NCI-H526 (cell line): Measurements from ENCODE around the gene BRAF.
"Not testable (repeated sequence)": the region's sequence is repeated elsewhere in the genome, so short reads cannot be mapped to it uniquely, and the experiment has no call there.

ENCODE experiments used
- DNase-seq, 2 experiments: peaks; one replicate each; lab custom pipeline; 2025; lab: John Stamatoyannopoulos, UW

Gene BRAF

DNA sequence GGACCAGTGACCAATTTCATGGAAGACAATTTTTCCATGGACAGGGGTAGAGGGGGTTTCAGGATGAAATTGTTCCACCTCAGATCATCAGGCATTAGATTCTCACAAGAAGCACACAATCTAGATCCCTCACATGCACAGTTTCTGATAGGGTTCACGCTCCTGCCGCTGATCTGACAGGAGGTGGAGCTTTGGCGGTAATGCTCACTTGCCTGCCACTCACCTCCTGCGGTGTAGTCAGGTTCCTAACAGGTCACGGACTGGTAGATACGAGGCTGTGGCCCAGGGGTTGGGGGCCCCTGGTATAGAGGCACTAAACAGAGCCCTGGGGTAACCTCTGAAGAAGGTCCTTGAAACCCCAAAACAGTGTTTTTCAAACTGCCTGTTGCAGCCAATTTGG is 6.5 kb downstream of the BRAF start:
- DNase-seq, result no peak

DNA sequence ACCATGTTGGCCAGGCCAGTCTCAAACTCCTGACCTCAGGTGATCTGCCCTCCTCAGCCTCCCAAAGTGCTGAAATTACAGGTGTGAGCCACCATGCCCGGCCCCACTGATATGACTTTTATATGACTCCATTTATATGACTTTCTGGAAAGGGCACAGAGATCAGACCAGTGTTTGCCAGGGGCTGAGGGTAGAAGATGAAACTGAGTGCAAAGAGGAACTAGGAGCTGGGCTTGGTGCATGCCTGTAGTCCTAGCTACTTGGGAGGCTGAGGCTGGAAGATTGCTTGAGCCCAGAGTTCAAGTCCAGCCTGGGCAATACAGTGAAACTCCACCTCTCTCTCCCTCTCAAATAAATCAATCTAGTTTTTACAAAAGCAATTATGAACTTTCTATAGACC is 7.5 kb downstream of the BRAF start:
- DNase-seq, result no peak

DNA sequence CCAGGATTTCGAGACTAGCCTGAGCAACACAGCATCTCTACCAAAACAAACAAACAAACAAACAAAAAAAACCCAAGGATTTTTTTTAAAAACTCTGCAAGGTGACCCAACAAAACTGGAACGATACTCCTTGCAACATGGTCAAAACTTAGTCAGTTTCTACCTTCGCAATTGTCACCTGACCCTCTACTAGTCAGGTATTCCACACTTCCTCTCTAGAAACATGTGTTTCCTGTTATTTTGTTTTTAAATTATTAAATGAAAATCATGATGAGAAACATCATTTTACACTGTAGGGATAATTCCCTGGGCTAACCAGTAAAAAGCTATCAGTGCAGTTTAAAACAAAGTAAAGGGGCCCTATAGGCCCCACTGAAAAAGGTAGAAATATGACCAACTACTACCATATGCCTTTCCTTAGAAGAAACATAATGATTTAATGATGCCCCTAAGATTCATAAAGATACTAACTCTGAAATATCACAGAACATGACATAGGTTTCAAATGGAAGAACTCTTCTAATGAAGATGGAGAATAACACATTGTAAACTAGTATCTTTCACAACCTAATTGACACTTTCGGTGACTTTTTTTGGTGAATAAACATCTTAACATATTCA is 8.7 kb downstream of the BRAF start:
- DNase-seq, result no peak

DNA sequence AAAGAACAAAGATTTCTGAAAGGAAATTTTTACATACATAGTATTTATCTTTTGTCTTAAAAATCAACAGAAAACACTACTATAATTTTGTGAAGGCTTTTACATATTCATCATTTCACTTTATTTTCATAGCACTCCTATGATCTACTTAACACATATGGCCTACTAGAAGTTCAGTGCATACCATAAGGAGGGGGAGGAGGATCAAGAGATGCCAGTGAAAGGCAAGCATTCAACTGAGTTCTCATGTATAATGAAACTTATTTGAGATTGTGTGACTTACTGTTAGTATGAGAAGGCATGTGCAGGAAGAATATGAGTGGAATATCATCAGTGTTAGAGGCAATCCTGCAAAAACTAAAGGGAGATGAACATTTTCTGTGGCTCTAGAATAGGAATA is 10.6 kb downstream of the BRAF start:
- DNase-seq, result no peak

DNA sequence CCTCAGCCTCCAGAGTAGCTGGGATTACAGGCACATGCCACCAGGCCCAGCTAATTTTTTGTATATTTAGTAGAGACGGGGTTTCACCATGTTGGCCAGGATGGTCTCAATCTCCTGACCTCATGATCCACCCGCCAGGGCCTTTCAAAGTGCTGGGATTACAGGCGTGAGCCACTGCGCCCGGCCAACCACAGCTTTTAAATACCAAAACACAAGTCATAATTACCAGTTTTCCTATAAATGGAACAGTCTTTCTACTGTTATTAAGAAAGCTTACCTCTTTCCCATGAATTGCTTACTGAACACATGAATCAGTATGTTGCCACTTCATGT is 11.2 kb downstream of the BRAF start:
- not testable (repeated sequence) for DNase-seq

DNA sequence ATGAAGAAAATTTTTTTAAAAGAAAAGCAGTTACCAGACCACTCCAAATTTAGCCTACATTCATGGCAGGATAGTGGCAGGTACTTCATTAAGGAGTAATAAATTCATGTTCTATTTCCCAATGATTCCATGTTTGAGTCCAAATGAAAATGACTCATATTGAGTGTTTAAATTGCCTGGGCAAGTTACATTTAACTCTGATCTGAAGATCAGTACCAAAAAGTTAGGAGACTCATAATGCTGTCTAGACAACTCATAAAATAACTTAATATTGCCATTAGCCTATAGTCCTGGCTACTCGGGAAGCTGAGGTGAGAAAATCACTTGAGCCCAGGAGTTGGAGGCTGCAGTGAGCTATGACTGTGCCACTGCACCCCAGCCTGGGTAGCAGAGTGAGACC is 13.0 kb downstream of the BRAF start:
- no peak for DNase-seq

DNA sequence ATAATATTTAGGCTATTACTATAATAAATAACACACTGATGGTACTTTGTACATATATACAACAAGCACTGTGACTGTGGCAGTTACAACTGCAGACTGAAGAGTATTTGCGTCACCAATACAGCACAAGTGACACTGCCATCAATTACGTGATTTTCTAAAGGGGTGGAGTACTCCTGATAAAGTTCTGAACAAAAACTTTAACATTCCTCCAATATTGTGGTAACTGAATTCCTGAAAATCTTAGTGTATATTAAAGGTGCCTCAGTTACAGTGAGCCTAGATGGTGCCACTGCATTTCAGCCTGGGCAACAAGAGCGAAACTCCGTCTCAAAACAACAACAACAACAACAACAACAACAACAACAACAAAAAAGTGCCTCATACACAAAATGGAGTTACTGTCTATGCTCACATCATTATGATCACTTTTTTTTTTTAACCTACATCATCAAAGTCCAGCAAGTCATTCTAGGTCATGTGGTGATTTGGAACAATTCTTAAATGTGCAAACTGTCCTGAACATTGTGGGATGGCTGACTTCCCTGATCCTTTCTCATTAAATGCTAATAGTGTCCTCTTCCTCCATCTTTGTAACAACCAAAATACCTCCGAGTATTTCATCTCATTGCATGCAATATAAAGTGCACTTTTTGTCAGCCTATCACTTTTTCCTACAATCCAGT is 15.1 kb downstream of the BRAF start:
- DNase-seq, result no peak

DNA sequence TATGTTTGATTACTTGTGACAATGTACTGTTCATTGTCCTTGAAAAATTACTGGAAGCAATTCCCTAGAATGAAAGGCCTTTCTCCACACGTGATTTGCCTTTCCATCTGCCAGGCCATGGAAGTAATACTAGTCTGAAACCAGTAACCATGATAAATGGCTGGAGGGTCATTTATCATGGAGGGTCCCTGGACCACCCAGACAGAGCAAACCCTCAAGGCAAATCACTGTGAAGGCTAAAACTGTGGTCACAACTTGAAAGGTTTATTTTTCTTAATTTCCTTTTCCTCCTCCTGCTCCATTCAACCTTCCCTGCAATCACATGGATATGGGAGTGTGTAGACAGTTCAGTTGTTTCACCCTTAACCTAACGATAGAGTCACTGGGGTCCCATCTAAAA is 16.4 kb downstream of the BRAF start:
- no peak for DNase-seq

DNA sequence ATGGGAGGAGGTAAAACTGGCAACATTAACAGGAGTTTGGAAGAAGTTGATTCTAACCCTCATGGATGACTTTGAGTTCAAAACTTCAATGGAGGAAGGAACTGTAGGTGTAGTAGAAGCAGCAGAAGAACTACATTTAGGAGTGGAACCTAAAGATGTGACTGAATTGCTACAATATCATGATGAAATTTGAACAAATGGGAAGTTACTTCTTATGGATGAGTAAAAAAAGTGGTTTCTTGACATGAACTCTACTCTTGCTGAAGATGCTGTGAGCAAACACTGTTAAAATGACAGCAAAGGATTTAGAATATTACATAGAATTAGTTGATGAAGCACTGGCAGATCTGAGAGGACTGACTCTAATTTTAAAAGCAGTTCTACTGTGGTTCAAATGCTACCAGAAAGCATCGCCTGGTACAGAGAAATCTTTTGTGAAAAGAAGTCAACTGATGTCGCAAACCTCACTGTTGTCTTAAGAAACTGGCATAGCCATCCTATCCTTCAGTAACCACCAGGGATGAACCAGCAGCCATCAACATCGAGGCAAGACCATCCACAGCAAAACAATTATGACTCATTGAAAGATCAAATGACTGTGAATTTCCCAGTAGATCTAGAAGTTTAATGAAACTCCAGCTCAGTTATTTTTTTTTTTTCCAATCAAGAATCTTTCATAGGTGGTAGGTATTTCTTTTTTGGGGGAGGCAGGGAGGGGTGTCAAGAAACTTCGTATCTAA is 20.8 kb downstream of the BRAF start:
- no peak for DNase-seq

DNA sequence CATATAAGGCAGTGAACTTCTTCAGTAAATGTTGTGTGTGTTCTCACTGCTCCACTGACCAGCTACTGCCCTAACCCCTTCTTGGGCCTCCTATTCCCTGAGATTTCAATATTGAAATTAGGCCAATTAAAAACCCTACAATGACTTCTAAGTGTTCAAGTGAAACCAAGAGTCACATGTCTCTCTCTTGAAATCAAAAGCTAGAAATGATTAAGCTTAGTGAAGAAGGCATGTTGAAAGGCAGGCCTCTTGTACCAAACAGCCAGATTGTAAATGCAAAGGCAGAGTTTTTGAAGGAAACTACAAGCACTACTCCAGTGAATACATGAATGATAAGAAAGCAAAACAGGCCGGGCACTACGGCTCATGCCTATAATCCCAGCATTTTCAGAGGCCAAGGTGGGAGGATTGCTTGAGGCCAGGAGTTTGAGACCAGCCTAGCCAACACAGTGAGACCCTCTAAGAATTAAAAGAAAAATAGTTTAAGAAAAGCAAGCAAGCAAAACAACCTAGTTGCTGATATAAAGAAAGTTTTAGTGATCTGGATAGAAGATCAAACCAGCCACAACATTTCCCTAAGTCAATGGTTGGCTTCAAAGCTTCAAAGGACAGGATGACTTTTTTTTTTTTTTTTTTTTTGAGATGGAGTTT is 22.3 kb downstream of the BRAF start:
- DNase-seq, result peak; percentile 22 to 38

DNA sequence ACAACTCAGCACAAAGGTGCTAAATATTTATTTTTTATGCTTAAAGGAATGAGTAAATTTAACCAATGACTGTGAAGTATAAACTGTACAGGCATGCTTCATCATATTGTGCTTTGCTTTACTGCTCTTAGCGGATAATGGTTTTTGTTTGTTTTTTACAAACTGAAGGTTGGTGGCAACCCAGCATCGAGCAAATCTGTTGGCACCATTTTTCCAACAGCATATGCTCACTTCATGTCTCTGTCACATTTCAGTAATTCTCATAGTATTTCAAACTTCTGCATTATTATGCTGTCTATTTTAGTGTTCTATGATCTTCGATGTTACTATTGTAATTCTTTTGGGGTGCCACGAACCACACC is 22.8 kb downstream of the BRAF start:
- no peak for DNase-seq

DNA sequence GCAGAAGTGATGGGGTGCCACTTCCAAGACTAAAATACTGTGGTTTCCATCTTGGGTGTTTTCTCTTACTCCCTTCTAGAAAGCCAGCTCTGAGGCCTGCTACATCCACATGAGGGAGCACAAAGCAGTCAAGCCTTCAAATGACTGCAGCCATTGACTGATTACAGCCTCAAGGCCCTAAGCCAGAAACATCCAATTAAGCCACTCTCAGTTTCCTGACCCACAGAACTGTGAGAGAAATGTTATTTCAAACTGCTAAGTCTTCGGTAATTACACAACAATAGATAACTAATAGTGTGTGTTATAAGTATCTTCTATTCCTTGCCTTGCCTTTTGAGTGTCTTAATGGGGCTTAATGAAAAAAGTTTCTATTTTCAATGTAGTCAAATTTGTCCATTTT is 24.8 kb downstream of the BRAF start:
- no peak for DNase-seq

DNA sequence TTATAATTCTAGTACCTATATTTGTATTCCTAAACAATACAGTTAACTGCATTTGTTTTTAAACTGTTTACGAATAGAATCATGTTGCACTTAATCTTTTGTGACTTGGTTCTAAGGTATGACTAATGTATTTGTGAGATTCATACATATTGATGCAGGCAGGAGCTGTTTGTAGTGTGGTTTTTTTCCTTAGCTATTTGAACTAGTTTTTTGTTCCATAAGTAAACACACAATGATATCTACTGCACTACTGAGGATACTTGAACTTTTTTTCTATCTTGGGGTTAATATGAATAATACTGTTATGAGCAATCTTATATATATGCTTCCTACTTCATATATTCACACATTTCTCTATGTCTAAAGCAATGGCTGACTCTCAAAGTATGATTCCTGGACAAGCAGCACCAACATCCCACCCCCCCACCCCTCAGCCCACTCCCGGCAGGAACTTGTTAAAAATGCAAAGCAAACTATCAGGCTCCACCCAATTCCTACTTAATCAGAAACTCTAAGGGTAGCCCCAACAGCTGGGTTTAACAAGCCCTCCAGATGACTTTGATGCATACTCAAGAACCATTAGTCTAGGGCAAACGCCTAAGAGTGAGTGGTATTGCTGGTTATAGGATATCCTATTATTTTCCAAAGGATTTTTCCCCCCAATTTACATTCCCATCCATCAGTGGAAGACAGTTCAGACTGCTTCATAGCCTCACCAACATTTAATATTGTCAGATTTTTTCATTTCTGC is 25.8 kb downstream of the BRAF start:
- DNase-seq, result no peak

DNA sequence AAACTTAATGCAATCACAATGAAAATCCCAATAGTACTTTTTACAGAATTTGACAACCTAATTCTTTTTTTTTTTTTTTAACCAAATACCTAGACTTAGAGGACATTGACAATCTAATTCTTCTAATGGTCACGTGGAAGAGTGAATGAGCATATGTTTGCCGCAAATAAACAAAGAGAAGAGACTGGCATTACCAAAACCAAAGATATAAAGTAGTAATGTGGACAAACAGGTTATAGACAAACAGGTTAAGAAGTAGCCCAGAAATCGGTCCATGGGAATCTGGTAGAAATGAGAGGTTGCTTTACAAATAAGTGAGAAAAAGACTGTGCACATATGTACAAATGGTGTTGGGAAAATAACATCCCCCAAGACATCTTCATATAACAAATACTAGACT is 27.7 kb downstream of the BRAF start:
- no peak for DNase-seq

DNA sequence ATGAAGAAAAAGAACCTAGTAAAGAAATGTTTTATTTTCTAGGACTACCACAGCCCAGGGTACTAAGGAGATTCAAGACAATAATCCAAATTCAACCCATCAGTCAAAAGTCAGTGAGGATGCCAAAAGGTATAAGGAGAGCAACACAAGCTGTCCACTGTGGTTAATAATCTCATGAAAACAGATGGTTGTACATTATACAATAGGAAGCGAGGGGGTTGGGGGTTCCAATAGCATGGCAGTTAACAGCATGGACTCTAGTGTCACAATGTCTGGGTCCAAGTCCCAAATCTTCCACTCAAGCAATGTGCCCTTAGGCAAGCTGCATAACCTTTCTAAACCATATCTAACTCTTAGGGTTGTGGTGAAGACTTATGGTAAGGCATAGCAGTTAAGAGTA is 35.1 kb downstream of the BRAF start:
- DNase-seq, result no peak

DNA sequence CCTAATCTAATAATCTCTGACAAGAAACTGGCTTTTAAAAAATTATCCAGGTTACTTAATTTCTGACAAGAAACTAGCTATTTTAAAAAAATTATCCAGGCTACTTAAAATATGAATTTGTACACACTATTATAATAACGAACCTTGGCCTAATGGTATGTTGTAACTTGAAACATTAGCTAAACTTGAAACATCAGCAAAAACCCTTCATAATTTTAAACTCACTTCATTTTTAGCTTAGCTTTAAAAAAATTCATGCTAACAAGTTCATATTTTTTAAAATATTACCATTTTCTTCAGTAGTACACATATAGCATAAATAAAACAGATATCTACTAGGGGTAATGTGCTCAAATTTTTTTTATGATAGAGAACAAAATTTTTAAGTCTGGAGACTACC is 35.6 kb downstream of the BRAF start:
- DNase-seq, result no peak

DNA sequence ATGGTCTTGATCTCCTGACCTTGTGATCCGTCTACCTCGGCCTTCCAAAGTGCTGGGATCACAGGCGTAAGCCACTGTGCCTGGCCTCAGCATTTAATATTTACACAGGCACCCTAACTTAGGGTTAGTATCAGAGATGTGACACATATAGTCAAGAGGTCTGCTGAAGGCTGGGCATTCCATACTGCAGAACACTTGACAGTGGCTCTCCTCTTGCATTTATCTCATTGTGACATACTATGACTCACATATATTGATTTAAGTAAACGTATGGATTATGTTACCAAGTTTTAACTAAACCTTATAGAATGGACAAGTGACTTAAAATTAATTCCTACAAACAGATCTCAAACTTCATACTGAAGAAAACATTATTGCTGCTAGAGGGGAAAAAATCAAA is 36.6 kb downstream of the BRAF start:
- DNase-seq, result no peak

DNA sequence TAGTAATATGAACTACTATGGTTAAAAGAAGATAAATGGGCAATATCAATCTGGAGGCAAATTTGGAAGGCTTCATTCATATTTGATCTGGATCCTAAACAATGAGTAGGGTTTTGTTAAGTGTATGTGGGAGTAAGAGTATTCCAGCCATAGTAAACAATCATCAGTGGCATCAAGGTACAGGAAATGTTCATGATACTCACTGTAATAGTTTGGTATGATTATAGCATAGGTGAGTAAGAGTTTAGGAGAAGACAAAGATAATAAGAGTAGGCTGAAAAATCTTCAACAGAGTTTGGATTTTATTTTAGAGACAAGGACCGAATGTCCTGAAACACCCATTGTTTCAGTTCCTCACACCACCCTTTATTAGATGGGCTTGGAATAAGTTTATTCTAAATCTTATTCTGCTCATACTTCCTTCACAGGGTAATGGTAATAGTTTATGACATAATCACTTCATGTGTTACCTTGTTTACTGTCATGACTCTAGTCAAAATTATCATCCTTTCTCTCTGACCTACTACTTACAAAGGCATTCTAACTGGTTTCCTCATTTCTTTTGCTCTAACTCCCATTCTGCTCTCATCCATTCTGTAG is 38.9 kb downstream of the BRAF start:
- no peak for DNase-seq

DNA sequence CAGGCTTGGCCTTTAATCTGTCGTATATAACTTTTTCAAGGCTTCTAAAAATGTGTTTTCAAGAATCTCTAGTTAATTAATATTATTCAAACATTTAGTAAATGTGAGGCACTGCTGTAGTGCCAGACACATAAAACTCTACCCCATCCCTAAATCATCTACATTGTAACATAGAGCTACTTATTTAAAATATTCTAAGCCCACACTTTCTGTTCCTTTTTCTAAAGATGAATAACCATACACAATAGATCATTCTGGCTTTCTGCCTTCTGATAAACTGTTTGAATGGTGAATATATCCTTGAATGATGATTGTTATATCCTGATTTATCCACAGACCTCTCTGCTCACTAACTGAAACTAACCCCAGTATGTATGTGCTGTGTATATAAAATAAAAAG is 41.4 kb downstream of the BRAF start:
- DNase-seq, result no peak

DNA sequence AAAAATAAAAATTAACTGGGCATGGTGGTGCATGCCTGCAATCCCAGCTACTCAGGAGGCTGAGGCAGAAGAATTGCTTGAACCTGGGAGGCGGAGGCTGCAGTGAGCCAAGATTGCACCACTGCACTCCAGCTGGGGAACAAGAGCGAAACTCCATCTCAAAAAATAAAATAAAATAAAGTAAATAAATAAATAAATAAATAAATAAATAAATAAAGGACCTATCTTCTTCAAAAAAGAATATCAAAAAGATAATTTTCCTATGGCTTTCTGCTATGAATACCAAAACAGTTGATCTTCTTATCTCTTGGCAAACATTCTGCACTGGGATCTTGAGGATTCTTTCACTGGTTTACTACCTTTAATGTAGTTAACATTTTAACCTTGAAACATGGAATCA is 41.9 kb downstream of the BRAF start:
- DNase-seq, result not testable (repeated sequence)

DNA sequence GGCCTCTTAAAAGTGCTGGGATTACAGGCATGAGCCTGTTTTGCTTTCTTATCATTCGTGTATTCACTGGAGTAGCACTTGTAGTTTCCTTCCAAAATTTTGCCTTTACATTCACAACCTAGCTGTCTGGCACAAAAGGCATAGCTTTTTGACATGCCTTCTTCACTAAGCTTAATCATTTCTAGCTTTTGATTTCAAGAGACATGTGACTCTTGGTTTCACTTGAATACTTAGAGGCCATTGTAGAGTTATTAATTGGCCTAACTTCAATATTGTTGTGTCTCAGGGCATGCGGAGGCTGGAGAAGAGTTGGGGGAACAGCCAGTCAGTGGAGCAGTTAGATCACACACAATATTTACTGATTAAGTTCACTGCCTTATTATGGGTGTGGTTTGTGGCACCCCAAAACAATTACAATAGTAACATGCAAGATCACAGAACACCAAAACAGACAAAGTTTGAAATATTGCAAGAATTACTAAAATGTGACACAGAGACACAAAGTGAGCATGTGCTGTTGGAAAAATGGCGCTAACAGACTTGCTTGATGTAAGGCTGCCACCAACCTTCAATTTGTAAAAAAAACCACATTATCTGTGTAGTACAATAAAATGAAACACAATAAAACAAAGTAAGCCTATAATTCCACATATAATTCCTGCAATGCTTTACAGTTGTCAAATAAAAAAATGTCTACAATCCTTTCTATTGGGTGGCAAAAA is 43.1 kb downstream of the BRAF start:
- no peak for DNase-seq

DNA sequence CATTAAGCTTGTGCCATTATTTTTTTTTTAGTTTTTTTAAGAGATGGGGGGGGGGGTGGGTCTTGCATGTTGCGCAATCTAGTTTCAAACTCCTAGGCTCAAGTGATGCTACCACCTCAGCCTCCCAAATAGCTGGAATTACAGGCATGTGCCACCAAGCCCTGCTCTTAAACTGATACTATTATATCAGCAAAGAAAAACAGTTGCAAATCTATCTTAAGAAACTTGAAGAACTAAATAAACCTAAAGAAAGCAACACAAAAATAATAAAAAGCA is 47.5 kb downstream of the BRAF start:
- no peak for DNase-seq
